Thyroid gland (tissue), 4 donors: Measurements from ENCODE around the gene PUM2. TPM values are rescaled to one million over a fixed set of nuclear protein-coding genes. Genes with fewer than 3 reads are reported as not detected.

ENCODE experiments used
- DNase-seq, 2 donors: peaks; one replicate each; pipeline ENCODE4 v3.0.0-alpha.2; 2019
- H3K27ac ChIP-seq, 3 donors: fragments of 200-600 bp; sonication (generic); 1 replicate in 2 of 3; 2 replicates in 1 of 3; pipeline ENCODE4 v1.5.1; 2016 to 2019; ENCODE audit warnings: mild to moderate bottlenecking in 1 of 3, moderate library complexity in 1 of 3
- H3K27me3 ChIP-seq: fragments of 200-600 bp; sonication (generic); one replicate; pipeline ENCODE4 v1.5.1; 2019
- H3K36me3 ChIP-seq, 2 donors: fragments of 200-600 bp; sonication (generic); one replicate each; pipeline ENCODE4 v1.5.1; 2016 to 2019
- H3K4me1 ChIP-seq, 2 donors: fragments of 200-600 bp; sonication (generic); one replicate each; pipeline ENCODE4 v1.5.1; 2017 to 2019
- H3K4me3 ChIP-seq, 3 donors: fragments of 200-600 bp; sonication (generic); replicated peaks in 1 of 3; 1 replicate in 2 of 3; 2 replicates in 1 of 3; pipeline ENCODE4 v1.5.1; 2016; ENCODE audit warnings: mild to moderate bottlenecking in 1 of 3
- H3K9me3 ChIP-seq: fragments of 200-600 bp; sonication (generic); one replicate; pipeline ENCODE4 v1.5.1; 2017
- POLR2A ChIP-seq, 2 donors: fragments of 450-650 bp; IDR thresholded peaks; one replicate each; pipeline ENCODE4 v1.6.1; 2017; ENCODE audit warnings: antibody characterized with exemption in 2 of 2, mild to moderate bottlenecking in 2 of 2, moderate library complexity in 1 of 2
- WGBS, 2 donors: methylation state at CpG; one replicate each; pipeline ENCODE4 v1.1.5; 2017; 5-methylcytosine and 5-hydroxymethylcytosine counted together
- intact Hi-C: fragments of 100-400 bp; cut with DNase I; formaldehyde crosslinking; loops from one replicate; pipeline ENCODE4 v1.15.1; 2023
- total RNA-seq, 4 donors: library from RNA; depleted of rRNA; stranded (reverse); fragments of >200 nt; gene quantifications; one replicate each; pipeline ENCODE4 v1.2.3, GENCODE V29; 2016
- TF ChIP-seq, protein P1 (sequence below), 6 experiments: fragments of 200-600 bp in 3 of 6; fragments of 450-650 bp in 3 of 6; sonication (generic) in 3 of 6; IDR thresholded peaks; one replicate each; pipeline ENCODE4 v1.5.1; 2016 to 2019; ENCODE audit warnings: antibody characterized with exemption in 6 of 6, mild to moderate bottlenecking in 2 of 6, inconsistent platforms in 1 of 6, moderate library complexity in 1 of 6

The PUM2 gene
- total RNA-seq, 4 donors from 2014 or later, result 87.5 to 102 (median 91.8) TPM

DNA sequence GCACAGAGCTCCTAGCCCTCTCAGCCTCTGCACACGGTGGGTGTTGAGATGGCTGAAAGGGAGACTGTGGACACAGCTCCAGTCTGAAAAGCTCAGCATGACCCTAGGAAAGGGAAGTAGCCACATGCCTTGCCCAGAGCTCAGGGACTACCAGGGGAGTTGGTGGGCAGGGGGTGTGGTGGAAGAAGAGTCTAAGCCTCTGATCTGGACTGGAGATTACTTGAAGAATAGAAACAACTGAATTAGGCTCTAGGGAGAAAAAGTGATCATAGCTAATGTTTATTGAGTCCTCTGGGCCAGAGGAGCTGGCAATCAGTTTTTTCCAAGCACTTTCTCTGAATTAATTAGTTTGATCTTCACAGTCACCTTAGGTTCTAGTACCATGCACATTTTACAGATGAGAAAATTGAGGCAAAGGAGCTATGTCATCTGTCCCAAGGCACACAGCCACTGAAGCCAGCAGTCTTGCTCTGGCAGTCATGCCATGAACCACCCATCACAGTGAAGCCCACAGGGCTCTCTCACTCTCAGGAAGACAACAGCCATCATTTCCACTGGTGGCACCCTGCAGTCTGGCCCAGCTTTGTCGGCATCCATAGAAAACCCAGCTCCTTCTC is 136.0 kb downstream of the PUM2 start:
- intact Hi-C loops, result no loop called here
- Histone ChIP-seq H3K4me1 (peaks cover 16 to 34% of the 10 kb centered on the region in 2 donors), H3K27ac (peak overlapping the region in 1 of 3 donors; percentile 73), H3K36me3 (no peaks in the 10 kb centered on the region), H3K4me3 (no peak overlapping the region), H3K9me3 (no peaks in the 10 kb centered on the region), H3K27me3 (no peaks in the 10 kb centered on the region)
- no peak for DNase-seq
- WGBS, 2 donors, result 14 to 58% methylated on average over 1 to 2 of the region's 2 CpGs
- TF ChIP-seq, protein P1, sequence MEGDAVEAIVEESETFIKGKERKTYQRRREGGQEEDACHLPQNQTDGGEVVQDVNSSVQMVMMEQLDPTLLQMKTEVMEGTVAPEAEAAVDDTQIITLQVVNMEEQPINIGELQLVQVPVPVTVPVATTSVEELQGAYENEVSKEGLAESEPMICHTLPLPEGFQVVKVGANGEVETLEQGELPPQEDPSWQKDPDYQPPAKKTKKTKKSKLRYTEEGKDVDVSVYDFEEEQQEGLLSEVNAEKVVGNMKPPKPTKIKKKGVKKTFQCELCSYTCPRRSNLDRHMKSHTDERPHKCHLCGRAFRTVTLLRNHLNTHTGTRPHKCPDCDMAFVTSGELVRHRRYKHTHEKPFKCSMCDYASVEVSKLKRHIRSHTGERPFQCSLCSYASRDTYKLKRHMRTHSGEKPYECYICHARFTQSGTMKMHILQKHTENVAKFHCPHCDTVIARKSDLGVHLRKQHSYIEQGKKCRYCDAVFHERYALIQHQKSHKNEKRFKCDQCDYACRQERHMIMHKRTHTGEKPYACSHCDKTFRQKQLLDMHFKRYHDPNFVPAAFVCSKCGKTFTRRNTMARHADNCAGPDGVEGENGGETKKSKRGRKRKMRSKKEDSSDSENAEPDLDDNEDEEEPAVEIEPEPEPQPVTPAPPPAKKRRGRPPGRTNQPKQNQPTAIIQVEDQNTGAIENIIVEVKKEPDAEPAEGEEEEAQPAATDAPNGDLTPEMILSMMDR (IDR thresholded peaks at IDR 0.05), result no peak
- no peak for TF ChIP-seq POLR2A (IDR thresholded peaks at IDR 0.05)

DNA sequence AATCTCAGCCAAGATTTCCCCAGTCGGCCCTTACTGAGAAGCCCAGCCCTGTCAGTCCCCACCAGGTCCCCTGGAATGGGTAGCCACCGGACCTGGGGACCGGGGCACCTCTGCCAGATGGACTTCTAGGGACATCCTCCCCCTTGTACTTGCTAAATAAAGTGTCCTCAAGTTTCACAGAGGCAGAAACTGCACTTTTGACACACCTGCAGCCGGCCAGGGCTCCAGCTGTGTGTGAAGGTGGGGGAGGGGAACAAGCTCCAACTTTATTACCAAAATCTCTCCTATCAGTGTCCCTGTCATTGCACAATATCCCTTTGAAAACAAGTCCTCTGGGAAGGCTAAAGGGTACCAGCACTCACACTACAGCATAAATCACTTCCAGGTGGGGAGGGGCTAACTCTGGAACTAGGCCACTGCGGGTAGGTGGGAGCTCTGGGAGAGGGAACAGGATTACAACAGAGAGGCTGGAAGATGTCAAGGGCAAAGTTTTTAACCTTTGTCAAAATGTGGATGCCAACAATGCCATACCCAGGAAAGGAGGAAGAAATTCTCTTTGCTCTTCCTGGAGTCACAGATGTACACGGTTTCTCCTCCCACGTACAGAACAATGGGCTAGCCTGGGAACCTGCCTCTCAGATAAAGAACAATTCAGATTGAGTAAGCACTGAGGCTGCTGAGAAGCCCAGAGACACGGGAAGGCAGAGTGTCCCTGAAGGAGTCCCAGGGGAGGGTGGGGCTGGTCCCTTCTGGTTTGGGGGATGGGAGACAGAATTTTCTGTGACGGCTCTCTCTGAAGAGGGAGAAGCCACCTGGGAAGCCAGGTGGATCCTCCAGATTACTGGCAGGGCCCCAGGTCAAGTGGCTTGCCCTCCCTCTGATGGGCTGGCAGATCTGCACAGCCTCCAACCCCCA is 136.7 kb downstream of the PUM2 start:
- H3K27ac ChIP-seq, result peak overlapping the region; percentile 1 to 73 (median 16)

DNA sequence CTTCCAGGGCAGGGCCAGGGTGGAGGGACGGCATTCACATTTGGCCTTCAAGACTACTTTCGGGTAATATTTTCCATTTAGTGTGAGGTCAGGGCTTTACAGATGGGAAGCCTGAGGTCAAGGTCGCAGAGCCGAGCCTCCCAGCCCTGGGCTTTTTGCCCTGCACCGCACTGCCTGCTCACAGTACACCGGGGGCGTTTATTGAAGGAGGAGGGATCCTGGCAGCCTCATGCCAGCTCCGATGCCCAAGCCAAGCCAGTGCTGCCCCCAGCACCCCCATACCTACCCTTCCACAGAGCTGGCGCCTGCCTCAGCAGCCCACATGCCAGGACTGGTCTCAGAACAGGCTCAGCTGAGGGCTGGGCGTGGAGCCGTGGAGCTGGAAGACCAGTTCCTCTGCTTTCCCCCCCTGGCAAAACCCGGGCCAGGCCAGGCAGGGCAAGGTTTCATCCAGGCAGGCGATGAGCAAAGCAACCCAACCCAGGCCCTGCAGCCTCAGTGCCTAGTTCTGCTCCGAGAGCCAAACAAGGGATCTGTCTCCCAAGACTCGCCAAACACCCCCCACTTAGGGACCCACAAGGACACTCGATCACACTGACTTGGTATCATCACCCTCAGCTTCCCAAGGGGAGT is 137.7 kb downstream of the PUM2 start:
- DNase-seq, result peak; percentile 85 to 86
- intact Hi-C loops, result no loop called here
- 47 to 73% methylated on average over 9 to 15 of the region's 16 CpGs for WGBS, 2 donors
- no peaks in the 10 kb centered on the region for H3K36me3 ChIP-seq
- H3K27ac ChIP-seq, result peak overlapping the region; percentile 1 to 73 (median 16)
- H3K4me1 ChIP-seq, result peaks cover 17 to 44% of the 10 kb centered on the region in 2 donors
- no peak overlapping the region for H3K4me3 ChIP-seq
- no peaks in the 10 kb centered on the region for H3K27me3 ChIP-seq
- H3K9me3 ChIP-seq, result no peaks in the 10 kb centered on the region
- TF ChIP-seq, protein P1 (IDR thresholded peaks at IDR 0.05), result no peak
- TF ChIP-seq POLR2A (IDR thresholded peaks at IDR 0.05), result no peak

More for the DNA sequence above, 136.7 kb downstream of the PUM2 start:
- no peak for TF ChIP-seq POLR2A (IDR thresholded peaks at IDR 0.05)
- TF ChIP-seq, protein P1 (IDR thresholded peaks at IDR 0.05), result no peak
- no peaks in the 10 kb centered on the region for H3K36me3 ChIP-seq
- no peaks in the 10 kb centered on the region for H3K27me3 ChIP-seq
- H3K9me3 ChIP-seq, result no peaks in the 10 kb centered on the region
- 56 to 66% methylated on average over 8 to 9 of the region's 9 CpGs for WGBS, 2 donors
- peaks cover 16 to 34% of the 10 kb centered on the region in 2 donors for H3K4me1 ChIP-seq
- intact Hi-C loops, result no loop called here
- peak; percentile 48 to 56 for DNase-seq
- no peak overlapping the region for H3K4me3 ChIP-seq

DNA sequence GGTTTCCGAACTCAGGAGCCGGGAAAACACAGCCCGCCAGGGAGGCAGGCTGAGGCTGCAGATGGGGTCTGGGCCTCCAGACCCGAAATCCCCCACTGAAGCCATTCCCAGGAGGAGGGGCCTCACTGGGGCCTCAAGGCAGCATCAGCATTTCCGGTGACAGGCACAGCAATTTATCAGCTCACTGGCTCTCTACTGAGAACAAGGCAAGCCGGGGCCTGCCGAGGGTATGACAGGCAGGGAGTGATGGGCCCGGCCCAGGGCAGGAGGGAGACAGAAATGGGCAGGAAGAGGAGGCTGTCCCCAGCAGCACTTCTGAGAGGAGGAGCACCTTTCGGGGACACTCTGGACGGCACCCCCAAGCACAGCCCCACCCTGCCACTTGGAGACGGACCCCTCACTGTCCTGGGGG is 138.2 kb downstream of the PUM2 start:
- TF ChIP-seq, protein P1 (IDR thresholded peaks at IDR 0.05), result no peak
- no peak for TF ChIP-seq POLR2A (IDR thresholded peaks at IDR 0.05)
- H3K36me3 ChIP-seq, result no peaks in the 10 kb centered on the region
- H3K9me3 ChIP-seq, result no peaks in the 10 kb centered on the region
- H3K4me3 ChIP-seq, result no peak overlapping the region
- H3K27me3 ChIP-seq, result no peaks in the 10 kb centered on the region
- peak overlapping the region in 1 of 3 donors; percentile 73 for H3K27ac ChIP-seq
- 73 to 91% methylated on average over 4 to 8 of the region's 11 CpGs for WGBS, 2 donors
- H3K4me1 ChIP-seq, result peaks cover 19 to 46% of the 10 kb centered on the region in 2 donors
- DNase-seq, result no peak
- intact Hi-C loops, result no loop called here
